Astrocyte (in vitro differentiated cells and primary cell): ENCODE results near the gene MARK1.
"Not testable (repeated sequence)": the region's sequence is repeated elsewhere in the genome, so short reads cannot be mapped to it uniquely, and the experiment has no call there.

Experiments
- EZH2 ChIP-seq: IDR thresholded peaks from 2 replicates; pipeline ENCODE4 v1.6.1; 2012; ENCODE audit warnings: mild to moderate bottlenecking, low read length, inconsistent platforms; ENCODE audit not compliant: insufficient read depth
- TF ChIP-seq, protein P1 (sequence below): IDR thresholded peaks from 2 replicates; pipeline ENCODE4 v1.5.1; 2011; ENCODE audit warnings: low read depth, mild to moderate bottlenecking, inconsistent platforms, low read length, moderate library complexity; ENCODE audit not compliant: insufficient read depth

- TF ChIP-seq, protein P1, sequence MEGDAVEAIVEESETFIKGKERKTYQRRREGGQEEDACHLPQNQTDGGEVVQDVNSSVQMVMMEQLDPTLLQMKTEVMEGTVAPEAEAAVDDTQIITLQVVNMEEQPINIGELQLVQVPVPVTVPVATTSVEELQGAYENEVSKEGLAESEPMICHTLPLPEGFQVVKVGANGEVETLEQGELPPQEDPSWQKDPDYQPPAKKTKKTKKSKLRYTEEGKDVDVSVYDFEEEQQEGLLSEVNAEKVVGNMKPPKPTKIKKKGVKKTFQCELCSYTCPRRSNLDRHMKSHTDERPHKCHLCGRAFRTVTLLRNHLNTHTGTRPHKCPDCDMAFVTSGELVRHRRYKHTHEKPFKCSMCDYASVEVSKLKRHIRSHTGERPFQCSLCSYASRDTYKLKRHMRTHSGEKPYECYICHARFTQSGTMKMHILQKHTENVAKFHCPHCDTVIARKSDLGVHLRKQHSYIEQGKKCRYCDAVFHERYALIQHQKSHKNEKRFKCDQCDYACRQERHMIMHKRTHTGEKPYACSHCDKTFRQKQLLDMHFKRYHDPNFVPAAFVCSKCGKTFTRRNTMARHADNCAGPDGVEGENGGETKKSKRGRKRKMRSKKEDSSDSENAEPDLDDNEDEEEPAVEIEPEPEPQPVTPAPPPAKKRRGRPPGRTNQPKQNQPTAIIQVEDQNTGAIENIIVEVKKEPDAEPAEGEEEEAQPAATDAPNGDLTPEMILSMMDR = not testable (repeated sequence)
- TF ChIP-seq EZH2 = not testable (repeated sequence)
Observed at GRCh38 chr1:220605651-220606050, 77.7 kb downstream of the MARK1 start.
